ENCODE measurements around the gene DNAJC3.
"Not testable (repeated sequence)": the region's sequence is repeated elsewhere in the genome, so short reads cannot be mapped to it uniquely, and the experiment has no call there.

Gene DNAJC3

DNA sequence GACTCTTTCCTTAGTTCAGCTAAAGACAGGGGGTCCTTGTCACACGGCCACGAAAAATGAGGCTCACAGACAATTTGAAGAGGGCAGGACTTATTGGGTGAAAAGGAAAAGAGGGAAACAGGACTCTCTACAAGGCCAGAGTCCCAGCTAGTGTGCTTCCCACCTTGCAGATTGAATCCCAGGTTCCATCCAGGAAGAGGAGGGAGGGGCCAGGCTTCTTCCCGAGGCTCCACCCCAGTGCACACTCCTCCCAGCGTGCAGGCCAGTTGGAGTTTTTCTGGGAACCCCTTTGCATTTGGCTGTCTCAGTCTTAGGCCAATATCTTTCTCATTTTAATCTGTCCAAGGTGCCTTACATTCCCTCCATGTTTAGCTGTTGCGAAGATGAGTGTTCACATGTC is 106.8 kb downstream of the DNAJC3 start:
- H3K4me3 ChIP-seq (ENCODE audit: low read length) = no peak overlapping the region
- no peaks in the 10 kb centered on the region for H3K27me3 ChIP-seq (ENCODE audit: insufficient read depth, low read length)
- H3K36me3 ChIP-seq (ENCODE audit: insufficient read depth, low read length) = peaks cover 12% of the 10 kb centered on the region
- peaks cover 2% of the 10 kb centered on the region for H3K9me3 ChIP-seq (ENCODE audit: low read length)
- H2AFZ ChIP-seq (ENCODE audit: low read depth, low read length) = no peak overlapping the region
- H3K4me1 ChIP-seq (ENCODE audit: insufficient read depth, low read length) = no peaks in the 10 kb centered on the region

DNA sequence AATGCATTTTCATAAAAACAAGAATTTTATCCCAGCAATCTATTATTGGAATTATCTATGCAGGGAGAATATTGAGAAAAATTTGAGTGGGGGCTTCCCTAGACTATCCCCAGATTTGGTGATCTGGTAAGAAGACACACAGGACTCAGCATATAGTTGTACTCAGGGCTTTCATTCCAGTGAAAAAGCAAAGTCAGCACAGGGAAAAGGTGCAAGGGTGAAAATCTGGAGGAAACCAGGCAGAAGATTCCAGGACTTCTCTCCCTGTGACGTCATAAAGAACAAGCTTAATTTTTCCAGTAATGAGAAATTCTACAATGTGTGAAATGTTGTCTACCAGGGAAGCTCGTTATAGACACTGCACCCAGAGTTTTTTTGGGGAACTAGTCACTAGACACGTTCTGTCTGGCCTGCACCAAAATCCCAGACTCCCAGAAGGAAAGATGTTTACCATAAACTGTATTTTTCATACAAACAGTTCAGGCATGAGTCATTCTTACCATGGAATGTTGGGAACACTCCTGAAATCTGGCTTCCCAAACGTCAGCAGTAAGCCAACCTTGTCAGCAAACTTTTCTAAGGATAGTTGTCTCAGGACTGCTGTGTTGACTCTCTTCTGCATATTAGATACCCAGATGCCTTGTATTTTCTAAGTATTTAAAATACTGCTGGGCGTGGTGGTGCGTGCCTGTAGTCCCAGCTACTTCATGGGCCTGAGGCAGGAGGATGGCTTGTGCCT is 107.4 kb downstream of the DNAJC3 start:
- Histone ChIP-seq H3K27me3 (ENCODE audit: insufficient read depth, low read length) (no peaks in the 10 kb centered on the region), H2AFZ (ENCODE audit: low read depth, low read length) (no peak overlapping the region), H3K4me3 (ENCODE audit: low read length) (no peak overlapping the region), H3K4me1 (ENCODE audit: insufficient read depth, low read length) (no peaks in the 10 kb centered on the region), H3K9me3 (ENCODE audit: low read length) (peaks cover 2% of the 10 kb centered on the region), H3K36me3 (ENCODE audit: insufficient read depth, low read length) (peaks cover 14% of the 10 kb centered on the region)

DNA sequence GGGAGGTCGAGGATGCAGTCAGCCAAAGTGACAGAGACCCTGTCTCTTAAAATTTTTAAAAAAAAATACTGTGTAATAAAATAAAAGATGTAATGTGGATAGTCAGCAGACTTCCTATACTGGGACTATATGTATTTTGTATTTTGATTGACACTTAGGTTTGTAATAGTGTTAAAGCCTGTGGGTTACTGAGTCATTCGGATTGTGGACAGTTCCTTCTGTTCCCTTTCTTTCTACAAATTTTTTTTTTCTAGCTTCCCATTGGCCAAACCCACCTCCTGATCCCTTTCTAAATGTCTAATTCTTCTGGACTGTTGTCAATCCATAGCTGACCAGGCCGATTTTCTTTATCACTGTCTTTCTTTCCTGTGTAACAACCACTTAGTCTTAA is 108.0 kb downstream of the DNAJC3 start:
- H3K27me3 ChIP-seq (ENCODE audit: insufficient read depth, low read length) = no peaks in the 10 kb centered on the region
- no peaks in the 10 kb centered on the region for H3K4me1 ChIP-seq (ENCODE audit: insufficient read depth, low read length)
- H3K4me3 ChIP-seq (ENCODE audit: low read length) = no peak overlapping the region
- peaks cover 2% of the 10 kb centered on the region for H3K9me3 ChIP-seq (ENCODE audit: low read length)
- no peak overlapping the region for H2AFZ ChIP-seq (ENCODE audit: low read depth, low read length)
- H3K36me3 ChIP-seq (ENCODE audit: insufficient read depth, low read length) = peaks cover 17% of the 10 kb centered on the region

DNA sequence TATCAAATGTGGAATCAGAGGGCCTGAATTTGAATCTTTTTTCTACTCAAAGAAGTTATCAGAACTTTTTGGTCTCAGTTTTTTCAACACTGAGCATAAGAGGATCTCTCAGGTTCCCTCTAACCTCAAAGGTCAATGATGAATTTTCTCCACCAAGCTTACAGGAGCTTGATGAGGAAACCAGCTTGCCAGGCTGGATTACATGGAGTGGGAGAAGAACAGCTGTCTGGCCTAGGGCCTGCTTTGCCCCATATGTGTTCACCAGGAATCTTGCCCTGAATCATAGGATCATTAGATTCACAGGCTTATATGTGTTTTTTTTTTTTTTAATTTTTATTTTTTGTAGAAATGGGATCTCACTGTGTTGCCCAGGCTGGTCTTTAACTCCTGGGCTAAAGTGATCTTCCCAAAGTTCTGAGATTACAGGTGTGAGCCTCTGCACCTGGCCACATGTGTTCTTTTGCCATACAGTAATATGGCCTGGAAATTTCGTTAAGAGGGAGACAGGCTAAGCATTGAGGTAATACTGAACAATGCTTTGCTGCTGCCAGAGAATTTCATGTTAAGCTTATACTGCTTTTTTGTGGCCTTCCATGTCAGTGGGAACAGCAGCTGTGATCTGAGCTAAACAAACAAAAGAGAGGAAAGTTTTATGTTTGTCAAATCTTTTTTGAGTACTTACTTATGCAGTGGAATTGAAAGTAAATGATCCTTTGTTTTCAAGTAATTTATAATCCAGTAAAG is 110.6 kb downstream of the DNAJC3 start:
- no peak overlapping the region for H3K4me3 ChIP-seq (ENCODE audit: low read length)
- H3K4me1 ChIP-seq (ENCODE audit: insufficient read depth, low read length) = no peaks in the 10 kb centered on the region
- peaks cover 2% of the 10 kb centered on the region for H3K9me3 ChIP-seq (ENCODE audit: low read length)
- H2AFZ ChIP-seq (ENCODE audit: low read depth, low read length) = no peak overlapping the region
- H3K27me3 ChIP-seq (ENCODE audit: insufficient read depth, low read length) = no peaks in the 10 kb centered on the region
- peaks cover 30% of the 10 kb centered on the region for H3K36me3 ChIP-seq (ENCODE audit: insufficient read depth, low read length)

DNA sequence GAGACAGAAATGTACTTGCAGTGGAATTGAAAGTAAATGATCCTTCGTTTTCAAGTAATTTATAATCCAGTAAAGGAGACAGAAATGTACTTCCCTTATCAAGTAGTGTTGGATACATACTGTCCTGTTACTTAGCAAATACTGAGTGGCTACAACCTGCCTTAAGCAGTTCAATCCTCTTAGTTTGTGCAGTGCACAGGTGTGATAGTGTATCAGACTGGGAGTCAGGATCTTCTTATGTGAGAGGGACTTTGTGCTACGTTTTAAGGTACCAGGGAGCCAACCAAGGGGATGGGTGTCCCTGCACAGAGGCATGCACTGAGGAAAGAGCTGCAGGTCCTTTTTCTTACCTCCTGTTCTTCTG is 111.1 kb downstream of the DNAJC3 start:
- Histone ChIP-seq H3K9me3 (ENCODE audit: low read length) (peaks cover 2% of the 10 kb centered on the region), H3K36me3 (ENCODE audit: insufficient read depth, low read length) (peaks cover 31% of the 10 kb centered on the region), H3K4me3 (ENCODE audit: low read length) (no peak overlapping the region), H3K4me1 (ENCODE audit: insufficient read depth, low read length) (no peaks in the 10 kb centered on the region), H3K27me3 (ENCODE audit: insufficient read depth, low read length) (no peaks in the 10 kb centered on the region), H2AFZ (ENCODE audit: low read depth, low read length) (no peak overlapping the region)

DNA sequence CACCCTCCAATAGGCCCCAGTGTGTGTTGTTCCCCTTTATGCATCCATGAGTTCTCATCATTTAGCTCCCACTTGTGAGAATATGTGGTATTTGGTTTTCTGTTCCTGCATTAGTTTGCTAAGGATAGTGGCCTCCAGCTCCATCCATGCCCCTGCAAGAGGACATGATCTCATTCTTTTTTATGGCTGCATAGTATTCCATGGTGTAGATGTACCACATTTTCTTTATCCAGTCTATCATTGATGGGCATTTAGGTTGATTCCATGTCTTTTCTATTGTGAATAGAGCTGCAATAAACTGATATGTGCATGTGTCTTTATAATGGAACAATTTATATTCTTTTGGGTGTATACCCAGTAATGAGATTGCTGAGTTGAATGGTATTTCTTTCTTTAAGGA is 112.4 kb downstream of the DNAJC3 start:
- peaks cover 33% of the 10 kb centered on the region for H3K36me3 ChIP-seq (ENCODE audit: insufficient read depth, low read length)
- H3K9me3 ChIP-seq (ENCODE audit: low read length); H2AFZ ChIP-seq (ENCODE audit: low read depth, low read length); H3K4me1 ChIP-seq (ENCODE audit: insufficient read depth, low read length); H3K27me3 ChIP-seq (ENCODE audit: insufficient read depth, low read length); H3K4me3 ChIP-seq (ENCODE audit: low read length): not testable (repeated sequence)

DNA sequence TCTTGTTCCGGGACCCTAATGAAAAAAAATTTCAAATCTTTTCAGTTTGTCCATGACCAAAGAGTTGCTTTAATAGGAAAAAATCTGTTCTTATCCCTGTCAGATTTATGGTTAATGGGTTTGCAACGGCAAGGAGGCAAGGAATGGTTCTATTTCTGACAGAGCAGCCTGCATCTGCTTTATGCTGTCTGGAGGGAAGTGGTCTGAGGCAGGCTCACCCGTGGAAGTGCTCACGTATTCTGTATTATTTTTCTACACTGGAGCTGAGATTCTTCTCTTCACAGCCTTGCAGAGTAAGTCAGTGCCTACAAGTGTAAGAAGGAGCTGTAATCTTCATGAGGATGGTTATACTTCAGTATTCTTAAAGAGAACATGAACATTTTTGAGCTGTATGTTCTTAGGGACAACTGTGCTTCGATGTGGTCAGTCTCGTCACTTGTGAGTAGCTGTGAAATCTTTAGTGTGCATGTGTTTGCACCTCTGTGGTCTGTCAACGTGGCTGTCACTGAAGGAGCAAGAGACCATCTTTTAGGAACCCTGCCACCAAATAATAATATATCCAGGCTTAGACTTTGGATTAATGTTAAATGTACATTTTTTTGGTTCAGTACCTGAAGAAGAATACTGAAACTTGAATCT is 114.3 kb downstream of the DNAJC3 start:
- H3K9me3 ChIP-seq (ENCODE audit: low read length) = peaks cover 2% of the 10 kb centered on the region
- H3K36me3 ChIP-seq (ENCODE audit: insufficient read depth, low read length) = peaks cover 38% of the 10 kb centered on the region
- no peaks in the 10 kb centered on the region for H3K4me1 ChIP-seq (ENCODE audit: insufficient read depth, low read length)
- H3K27me3 ChIP-seq (ENCODE audit: insufficient read depth, low read length) = no peaks in the 10 kb centered on the region
- H2AFZ ChIP-seq (ENCODE audit: low read depth, low read length) = no peak overlapping the region
- H3K4me3 ChIP-seq (ENCODE audit: low read length) = no peak overlapping the region

DNA sequence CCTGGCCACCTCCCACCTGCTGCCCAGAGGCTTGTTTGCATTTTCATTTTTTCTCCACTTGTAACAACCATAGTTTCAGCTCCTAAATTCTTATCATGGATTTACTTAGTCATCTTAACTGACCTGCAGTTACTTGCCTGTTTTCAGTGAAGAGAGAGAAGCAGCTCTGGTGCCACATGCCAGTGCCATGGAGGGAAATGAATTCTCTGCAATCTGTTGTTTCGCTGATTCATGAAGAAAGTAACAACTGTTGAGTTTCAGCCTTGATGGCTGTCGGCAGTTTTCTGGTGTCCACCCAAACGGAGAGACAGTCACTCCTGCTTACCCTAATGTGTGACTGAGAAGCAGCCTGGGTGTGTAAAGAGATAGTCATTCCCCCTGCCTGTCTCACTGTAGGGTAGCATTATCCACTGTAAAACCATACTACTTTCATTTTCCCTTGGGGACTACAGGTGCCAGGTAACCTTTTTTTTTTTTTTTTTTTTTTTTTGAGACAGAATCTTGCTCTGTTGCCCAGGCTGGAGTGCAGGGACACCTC is 116.1 kb downstream of the DNAJC3 start:
- Histone ChIP-seq H3K36me3 (ENCODE audit: insufficient read depth, low read length) (peaks cover 30% of the 10 kb centered on the region), H3K4me1 (ENCODE audit: insufficient read depth, low read length) (no peaks in the 10 kb centered on the region), H3K27me3 (ENCODE audit: insufficient read depth, low read length) (no peaks in the 10 kb centered on the region), H2AFZ (ENCODE audit: low read depth, low read length) (no peak overlapping the region), H3K9me3 (ENCODE audit: low read length) (no peaks in the 10 kb centered on the region), H3K4me3 (ENCODE audit: low read length) (no peak overlapping the region)

DNA sequence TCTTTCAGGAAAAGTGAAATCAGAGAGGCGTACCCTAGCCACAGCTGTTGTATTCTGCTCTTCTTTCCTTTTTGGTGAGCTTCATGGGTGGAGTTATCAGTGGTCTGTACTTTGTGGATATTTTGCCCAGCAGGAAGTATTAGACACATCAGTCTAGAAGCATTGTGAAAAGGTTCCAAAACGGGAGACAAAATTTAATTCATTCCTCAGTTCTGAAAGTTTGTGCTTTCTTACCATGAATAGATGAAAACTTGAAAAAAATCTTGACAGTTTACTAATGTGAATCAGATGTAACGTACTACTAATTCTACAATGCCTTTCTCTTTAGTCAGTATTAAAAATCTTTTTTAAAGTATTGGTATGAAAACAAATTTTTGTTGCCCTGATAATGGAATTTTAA is 116.8 kb downstream of the DNAJC3 start:
- Histone ChIP-seq H3K4me1 (ENCODE audit: insufficient read depth, low read length) (no peaks in the 10 kb centered on the region), H3K36me3 (ENCODE audit: insufficient read depth, low read length) (peaks cover 26% of the 10 kb centered on the region), H3K27me3 (ENCODE audit: insufficient read depth, low read length) (no peaks in the 10 kb centered on the region), H2AFZ (ENCODE audit: low read depth, low read length) (no peak overlapping the region), H3K4me3 (ENCODE audit: low read length) (no peak overlapping the region), H3K9me3 (ENCODE audit: low read length) (no peaks in the 10 kb centered on the region)

DNA sequence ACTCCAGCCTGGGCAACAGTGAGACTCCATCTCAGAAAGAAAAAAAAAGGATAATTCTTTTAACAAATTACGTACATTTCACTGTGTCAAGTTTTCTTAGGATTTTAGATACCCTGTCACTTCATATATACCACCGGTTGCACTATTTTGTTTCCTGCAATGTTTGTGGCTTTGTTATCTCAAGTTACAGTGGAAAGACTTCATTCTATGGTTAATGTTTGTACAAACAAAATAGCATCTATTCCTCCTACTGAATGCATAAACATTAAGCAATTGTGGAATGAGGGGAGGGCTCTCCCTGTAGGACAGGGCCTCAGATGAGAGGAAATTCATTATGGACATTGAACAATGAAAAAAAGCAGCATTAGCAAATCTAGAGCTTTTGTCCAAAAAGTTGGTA is 120.1 kb downstream of the DNAJC3 start:
- Histone ChIP-seq H3K4me3 (ENCODE audit: low read length) (no peak overlapping the region), H3K9me3 (ENCODE audit: low read length) (no peaks in the 10 kb centered on the region), H3K36me3 (ENCODE audit: insufficient read depth, low read length) (peaks cover 13% of the 10 kb centered on the region), H3K27me3 (ENCODE audit: insufficient read depth, low read length) (no peaks in the 10 kb centered on the region), H2AFZ (ENCODE audit: low read depth, low read length) (no peak overlapping the region), H3K4me1 (ENCODE audit: insufficient read depth, low read length) (no peaks in the 10 kb centered on the region)

DNA sequence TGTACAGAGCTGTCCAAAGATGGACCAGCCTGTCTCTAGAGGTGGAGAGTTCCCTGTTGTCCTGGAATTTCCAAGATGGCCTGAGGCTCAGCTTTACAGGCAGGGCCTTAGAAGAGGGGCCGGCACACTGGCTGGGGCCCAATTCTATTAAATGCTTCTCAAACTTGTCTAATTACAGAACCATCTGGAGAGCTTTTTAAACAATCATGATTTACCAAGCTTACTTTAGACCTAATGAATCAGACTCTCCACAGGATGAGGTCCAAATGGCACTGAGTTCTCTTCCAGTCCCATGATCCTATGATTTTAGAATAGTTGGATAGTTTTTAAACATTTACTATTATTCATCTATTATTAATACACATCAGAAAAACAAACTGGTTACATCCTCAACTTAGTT is 123.5 kb downstream of the DNAJC3 start:
- no peaks in the 10 kb centered on the region for H3K27me3 ChIP-seq (ENCODE audit: insufficient read depth, low read length)
- peaks cover 2% of the 10 kb centered on the region for H3K36me3 ChIP-seq (ENCODE audit: insufficient read depth, low read length)
- H3K9me3 ChIP-seq (ENCODE audit: low read length) = no peaks in the 10 kb centered on the region
- H3K4me3 ChIP-seq (ENCODE audit: low read length) = no peak overlapping the region
- no peak overlapping the region for H2AFZ ChIP-seq (ENCODE audit: low read depth, low read length)
- no peaks in the 10 kb centered on the region for H3K4me1 ChIP-seq (ENCODE audit: insufficient read depth, low read length)

DNA sequence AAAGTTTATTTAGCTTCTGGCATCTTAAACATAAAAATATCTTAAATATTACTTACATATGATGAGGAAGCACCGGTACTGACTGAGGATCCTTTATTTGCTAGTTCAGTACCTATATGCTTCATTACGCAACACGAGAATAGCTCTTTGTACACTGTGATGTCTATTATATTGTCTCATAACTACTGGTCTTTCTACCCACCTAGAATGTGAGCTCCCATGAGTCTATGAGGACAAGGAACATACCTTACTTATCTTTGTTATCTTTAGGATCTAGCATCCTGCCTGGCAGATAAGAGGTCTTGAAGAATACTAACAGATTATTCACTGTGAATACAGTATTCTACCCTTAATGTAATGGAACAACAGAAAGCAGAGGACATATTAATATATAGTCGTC is 124.9 kb downstream of the DNAJC3 start:
- H3K4me1 ChIP-seq (ENCODE audit: insufficient read depth, low read length) = no peaks in the 10 kb centered on the region

DNA sequence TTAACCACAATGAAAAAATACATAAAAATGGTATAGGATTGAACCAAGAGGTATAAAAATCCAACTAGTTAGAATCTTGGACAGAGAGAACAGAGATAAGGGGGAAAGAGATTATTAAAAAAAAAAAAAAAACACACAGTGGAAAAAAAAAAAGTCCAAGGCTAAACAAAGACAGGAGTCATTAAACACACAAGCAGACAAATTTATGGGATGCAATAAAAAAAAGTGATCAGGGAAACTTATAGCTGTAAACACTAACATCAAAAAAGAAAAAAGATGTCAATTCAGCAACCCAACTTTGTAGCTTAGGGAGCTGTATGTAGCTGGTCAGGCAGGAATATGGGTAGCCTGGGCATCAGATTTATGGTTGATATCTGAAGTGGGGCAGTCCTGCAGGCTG is 129.0 kb downstream of the DNAJC3 start:
- peaks cover 6% of the 10 kb centered on the region for H3K36me3 ChIP-seq (ENCODE audit: insufficient read depth, low read length)
- no peaks in the 10 kb centered on the region for H3K4me1 ChIP-seq (ENCODE audit: insufficient read depth, low read length)
- no peak overlapping the region for H3K4me3 ChIP-seq (ENCODE audit: low read length)
- no peak overlapping the region for H2AFZ ChIP-seq (ENCODE audit: low read depth, low read length)
- H3K9me3 ChIP-seq (ENCODE audit: low read length) = peaks cover 10% of the 10 kb centered on the region
- no peaks in the 10 kb centered on the region for H3K27me3 ChIP-seq (ENCODE audit: insufficient read depth, low read length)

More for the DNA sequence above, 124.9 kb downstream of the DNAJC3 start:
- Histone ChIP-seq H3K4me3 (ENCODE audit: low read length) (no peak overlapping the region), H3K9me3 (ENCODE audit: low read length) (peaks cover 4% of the 10 kb centered on the region), H3K36me3 (ENCODE audit: insufficient read depth, low read length) (peaks cover 3% of the 10 kb centered on the region), H3K27me3 (ENCODE audit: insufficient read depth, low read length) (no peaks in the 10 kb centered on the region), H2AFZ (ENCODE audit: low read depth, low read length) (no peak overlapping the region)
